Smooth muscle cell (in vitro differentiated cells): ENCODE data around the gene ADCY9. TPM values are rescaled to one million over a fixed set of nuclear protein-coding genes. Genes with fewer than 3 reads are reported as not detected.

Experiments used
- DNase-seq: peaks from one replicate; lab custom pipeline; 2025; ENCODE audit not compliant: unreplicated experiment; lab: John Stamatoyannopoulos, UW
- H2AFZ ChIP-seq: fragments of 200-600 bp; sonication (generic); 2 replicates; pipeline ENCODE4 v1.6.0; 2016; ENCODE audit warnings: antibody characterized with exemption, low read depth, mild to moderate bottlenecking
- H3F3A ChIP-seq: fragments of 200-600 bp; sonication (generic); 2 replicates; pipeline ENCODE4 v1.6.0; 2017; ENCODE audit warnings: antibody characterized with exemption, low read depth
- H3K27ac ChIP-seq: fragments of 200-600 bp; sonication (generic); 2 replicates; pipeline ENCODE4 v1.5.1; 2016; ENCODE audit warnings: low read depth, mild to moderate bottlenecking
- H3K27me3 ChIP-seq: fragments of 200-600 bp; sonication (generic); 2 replicates; pipeline ENCODE4 v1.6.1; 2016; ENCODE audit warnings: low read depth, mild to moderate bottlenecking
- H3K36me3 ChIP-seq: fragments of 200-600 bp; sonication (generic); 2 replicates; pipeline ENCODE4 v1.5.1; 2016; ENCODE audit warnings: low read depth
- H3K4me1 ChIP-seq: fragments of 200-600 bp; sonication (generic); 2 replicates; pipeline ENCODE4 v1.5.1; 2016; ENCODE audit warnings: low read depth
- H3K4me2 ChIP-seq: fragments of 200-600 bp; sonication (generic); 2 replicates; pipeline ENCODE4 v1.6.0; 2016; ENCODE audit warnings: mild to moderate bottlenecking
- H3K4me3 ChIP-seq: fragments of 200-600 bp; sonication (generic); 2 replicates; pipeline ENCODE4 v1.5.1; 2016; ENCODE audit warnings: mild to moderate bottlenecking
- H3K79me2 ChIP-seq: fragments of 200-600 bp; sonication (generic); 2 replicates; pipeline ENCODE4 v1.6.0; 2016; ENCODE audit warnings: low read depth, mild to moderate bottlenecking
- H3K9ac ChIP-seq: fragments of 200-600 bp; sonication (generic); 2 replicates; pipeline ENCODE4 v1.6.0; 2016; ENCODE audit warnings: low read depth
- H3K9me3 ChIP-seq: fragments of 200-600 bp; sonication (generic); replicated peaks from 2 replicates; pipeline ENCODE4 v1.5.1; 2016; ENCODE audit warnings: low read depth
- H4K20me1 ChIP-seq: fragments of 200-600 bp; sonication (generic); 2 replicates; pipeline ENCODE4 v1.6.0; 2016; ENCODE audit warnings: low read depth
- WGBS: methylation state at CpG from one replicate; pipeline ENCODE4 v1.1.7; 2016; ENCODE audit warnings: low lambda C conversion rate; 5-methylcytosine and 5-hydroxymethylcytosine counted together
- polyA plus RNA-seq: library from polyadenylated mRNA; unstranded; fragments of >200 nt; fragmentation: Nextera tagmentation; extraction: Ambion mirVana; gene quantifications from 2 replicates; pipeline ENCODE4 v1.2.1, GENCODE V29; 2016
- total RNA-seq: library from RNA; depleted of rRNA; stranded (reverse); fragments of >200 nt; gene quantifications from 2 replicates; pipeline ENCODE4 v1.2.3, GENCODE V29; 2014
- TF ChIP-seq, protein P1 (sequence below): fragments of 200-600 bp; sonication (generic); IDR thresholded peaks from 2 replicates; pipeline ENCODE4 v1.5.1; 2017; ENCODE audit warnings: borderline replicate concordance, mild to moderate bottlenecking, antibody characterized with exemption; ENCODE audit not compliant: insufficient read depth, poor library complexity, severe bottlenecking

Gene ADCY9
- total and polyA plus RNA-seq, 2 experiments from 2014 or later = 7.2 to 8.9 TPM

DNA sequence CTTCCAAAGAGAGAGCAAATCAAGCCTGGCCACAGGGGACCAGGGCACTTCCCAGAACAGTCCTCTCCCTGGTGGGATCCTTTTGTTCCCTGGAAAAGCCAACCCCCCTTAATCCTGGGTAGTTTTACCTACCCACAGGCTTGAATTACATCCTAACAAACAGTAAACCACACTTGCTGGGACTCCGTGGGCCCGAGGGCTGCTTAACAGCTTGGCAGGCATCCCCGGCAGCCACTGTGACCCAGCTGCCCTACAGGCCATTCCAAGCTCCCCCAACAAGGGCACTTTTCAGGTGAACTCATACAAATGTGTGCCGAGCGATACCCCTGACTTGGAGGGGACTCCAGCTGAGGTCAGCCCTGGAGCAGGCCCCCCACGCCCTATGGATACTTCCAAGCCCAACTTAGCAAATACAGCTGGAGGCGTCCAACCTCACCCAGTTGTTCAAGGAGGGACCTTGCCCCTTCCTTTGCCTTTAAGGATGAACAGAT lies 26.4 kb downstream of the ADCY9 start:
- Histone ChIP-seq H3K9me3 (no peaks in the 10 kb centered on the region), H3K27me3 (no peaks in the 10 kb centered on the region), H3K9ac (no peak overlapping the region), H3F3A (no peaks in the 10 kb centered on the region), H4K20me1 (peaks cover 8% of the 10 kb centered on the region), H3K36me3 (no peaks in the 10 kb centered on the region), H2AFZ (no peak overlapping the region), H3K27ac (no peak overlapping the region), H3K79me2 (peaks cover 4% of the 10 kb centered on the region), H3K4me2 (no peak overlapping the region), H3K4me1 (peaks cover 9% of the 10 kb centered on the region), H3K4me3 (no peak overlapping the region)
- TF ChIP-seq, protein P1, sequence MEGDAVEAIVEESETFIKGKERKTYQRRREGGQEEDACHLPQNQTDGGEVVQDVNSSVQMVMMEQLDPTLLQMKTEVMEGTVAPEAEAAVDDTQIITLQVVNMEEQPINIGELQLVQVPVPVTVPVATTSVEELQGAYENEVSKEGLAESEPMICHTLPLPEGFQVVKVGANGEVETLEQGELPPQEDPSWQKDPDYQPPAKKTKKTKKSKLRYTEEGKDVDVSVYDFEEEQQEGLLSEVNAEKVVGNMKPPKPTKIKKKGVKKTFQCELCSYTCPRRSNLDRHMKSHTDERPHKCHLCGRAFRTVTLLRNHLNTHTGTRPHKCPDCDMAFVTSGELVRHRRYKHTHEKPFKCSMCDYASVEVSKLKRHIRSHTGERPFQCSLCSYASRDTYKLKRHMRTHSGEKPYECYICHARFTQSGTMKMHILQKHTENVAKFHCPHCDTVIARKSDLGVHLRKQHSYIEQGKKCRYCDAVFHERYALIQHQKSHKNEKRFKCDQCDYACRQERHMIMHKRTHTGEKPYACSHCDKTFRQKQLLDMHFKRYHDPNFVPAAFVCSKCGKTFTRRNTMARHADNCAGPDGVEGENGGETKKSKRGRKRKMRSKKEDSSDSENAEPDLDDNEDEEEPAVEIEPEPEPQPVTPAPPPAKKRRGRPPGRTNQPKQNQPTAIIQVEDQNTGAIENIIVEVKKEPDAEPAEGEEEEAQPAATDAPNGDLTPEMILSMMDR = no peak
- no peak for DNase-seq
- WGBS = 96% methylated on average over 7 of the region's 7 CpGs

DNA sequence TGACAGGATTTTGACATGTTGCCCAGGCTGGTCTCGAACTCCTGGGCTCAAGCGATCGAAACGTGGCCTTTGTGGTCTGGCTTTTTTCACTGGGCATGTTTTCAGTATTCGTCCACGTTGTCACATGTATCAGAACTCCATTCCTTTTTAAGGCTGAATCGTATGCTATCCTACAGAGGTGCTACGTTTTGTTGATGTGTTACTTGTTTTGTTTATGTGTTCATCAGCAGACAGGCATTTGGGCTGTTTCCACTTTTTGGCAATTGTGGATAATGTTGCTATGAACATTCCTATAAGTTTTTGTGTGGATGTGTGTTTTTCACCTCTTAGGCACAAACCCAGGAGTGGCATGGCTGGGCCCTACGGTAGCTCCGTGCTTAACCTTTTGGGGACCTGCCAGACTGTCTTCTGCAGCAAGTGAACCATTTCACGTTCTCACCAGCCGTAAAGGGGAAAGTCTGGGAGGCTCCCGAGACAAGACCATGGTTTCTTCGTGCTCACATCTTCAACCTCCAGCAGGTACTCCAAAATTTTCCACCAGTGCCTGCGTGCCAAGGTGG lies 26.9 kb downstream of the ADCY9 start:
- Histone ChIP-seq H3K4me3 (no peak overlapping the region), H3K9me3 (no peaks in the 10 kb centered on the region), H3K27me3 (no peaks in the 10 kb centered on the region), H3K4me1 (peaks cover 7% of the 10 kb centered on the region), H3K9ac (no peak overlapping the region), H3K4me2 (no peak overlapping the region), H4K20me1 (peaks cover 8% of the 10 kb centered on the region), H2AFZ (no peak overlapping the region), H3F3A (no peaks in the 10 kb centered on the region), H3K79me2 (peaks cover 4% of the 10 kb centered on the region), H3K27ac (no peak overlapping the region), H3K36me3 (no peaks in the 10 kb centered on the region)
- TF ChIP-seq, protein P1 = no peak
- WGBS = 92% methylated on average over 15 of the region's 15 CpGs
- no peak for DNase-seq

DNA sequence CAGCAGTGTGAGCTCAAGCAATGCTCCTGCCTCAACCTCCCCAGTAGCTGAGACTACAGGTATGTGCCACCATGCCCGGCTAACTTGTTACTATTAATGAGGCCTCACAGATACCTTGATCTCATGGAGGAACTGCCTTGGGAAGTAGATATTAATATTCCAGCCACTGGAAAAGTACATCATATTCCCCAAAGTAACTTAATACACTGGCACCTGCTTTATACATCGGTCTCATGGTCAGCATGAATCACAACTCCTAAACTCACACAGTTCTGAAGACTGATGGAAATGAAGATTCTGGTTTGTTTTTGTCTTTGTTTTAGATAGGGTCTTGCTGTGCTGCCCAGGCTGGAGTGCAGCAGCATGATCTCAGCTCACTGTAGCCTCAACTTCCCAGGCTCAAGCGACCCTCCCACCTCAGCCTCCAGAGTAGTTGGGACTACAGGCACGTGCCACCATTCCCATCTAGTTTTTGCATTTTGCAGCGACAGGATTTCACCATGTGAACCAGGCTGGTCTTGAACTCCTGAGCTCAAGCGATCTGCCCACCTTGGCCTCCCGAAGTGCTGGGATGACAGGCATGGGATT lies 28.2 kb downstream of the ADCY9 start:
- Histone ChIP-seq H3K9me3 (no peaks in the 10 kb centered on the region), H3K4me2 (no peak overlapping the region), H3K9ac (no peak overlapping the region), H3K36me3 (no peaks in the 10 kb centered on the region), H3K79me2 (peaks cover 4% of the 10 kb centered on the region), H4K20me1 (peaks cover 6% of the 10 kb centered on the region), H3K4me3 (no peak overlapping the region), H3K27ac (no peak overlapping the region), H3K27me3 (no peaks in the 10 kb centered on the region), H3K4me1 (no peaks in the 10 kb centered on the region), H2AFZ (no peak overlapping the region), H3F3A (no peaks in the 10 kb centered on the region)
- whole genome bisulfite sequencing = 97% methylated on average over 7 of the region's 7 CpGs
- no peak for DNase-seq
- TF ChIP-seq, protein P1 = no peak
